ENCODE results near the gene DNAJC9.

DNA sequence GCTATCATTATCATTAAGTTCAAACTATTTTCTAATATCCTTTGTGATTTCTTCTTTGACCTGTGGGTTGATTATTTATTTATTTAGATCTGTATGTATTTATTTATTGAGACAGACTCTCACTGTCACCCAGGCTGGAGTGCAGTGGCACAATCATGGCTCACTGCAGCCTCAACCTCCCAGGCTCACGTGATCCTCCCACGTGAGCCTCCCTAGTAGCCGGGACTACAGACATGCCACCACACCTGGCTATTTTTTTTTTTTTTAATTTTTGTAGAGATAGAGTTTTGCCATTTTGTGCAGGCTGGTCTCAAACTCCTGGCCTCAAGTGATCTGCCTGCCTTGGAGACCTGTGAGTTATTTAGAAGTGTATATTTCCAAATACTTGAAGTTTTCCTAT is 34.0 kb upstream of the DNAJC9 start:
- TF ChIP-seq CTCF (IDR thresholded peaks at IDR 0.05; ENCODE audit: low read depth, low read length, poor library complexity, severe bottlenecking) (no peak), EZH2phosphoT487 (IDR thresholded peaks at IDR 0.05; ENCODE audit: borderline replicate concordance, low read length) (no peak)

Data from DOHH2 (cell line).